ENCODE measurements around the gene ARSB.

The ARSB gene

DNA sequence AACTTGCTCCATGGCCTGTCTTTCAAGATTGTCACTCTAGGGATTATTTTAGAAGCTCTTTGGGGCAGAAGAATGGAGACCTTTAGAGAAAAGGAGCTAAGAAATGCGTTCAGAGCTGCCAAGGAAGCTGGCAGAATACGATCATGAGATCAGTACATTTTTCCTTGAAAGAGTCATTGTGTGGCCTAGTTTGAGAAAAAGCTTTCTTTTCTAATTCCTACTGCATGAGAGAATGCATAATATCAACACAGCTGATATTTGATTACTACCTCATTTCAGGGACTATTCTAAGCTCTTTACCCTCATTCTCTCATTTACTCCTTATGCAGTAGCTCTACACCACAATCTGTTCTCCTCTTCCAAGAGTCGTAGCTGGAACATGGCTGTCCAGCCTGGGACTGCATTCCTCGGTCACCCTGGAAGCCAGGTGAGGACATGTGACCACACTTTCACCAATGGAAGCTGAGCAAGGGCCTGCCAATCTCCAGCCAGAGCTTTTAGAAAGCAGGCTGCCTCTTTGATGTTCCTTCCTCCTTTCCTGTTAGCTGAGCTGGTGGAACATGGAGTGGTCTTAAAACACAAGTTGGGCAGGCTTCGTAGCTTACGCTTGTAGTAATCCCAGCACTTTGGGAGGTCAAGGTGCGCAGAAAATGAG, 237.3 kb downstream of the ARSB start:
- DNase-seq: no peak
- no peaks in the 10 kb centered on the region for H3K4me1 ChIP-seq (ENCODE audit: control insufficient read depth, insufficient read depth, low read length, poor library complexity, severe bottlenecking)
- H3K36me3 ChIP-seq (ENCODE audit: control insufficient read depth, insufficient read depth, low read length): no peaks in the 10 kb centered on the region
- H3K4me3 ChIP-seq (ENCODE audit: insufficient read depth, low read depth, low read length, poor library complexity, severe bottlenecking): no peak overlapping the region
- no peaks in the 10 kb centered on the region for H3K9me3 ChIP-seq (ENCODE audit: control insufficient read depth, low read length)
- H3K27ac ChIP-seq (ENCODE audit: insufficient read depth, low read length, poor library complexity, severe bottlenecking): no peak overlapping the region
- H3K27me3 ChIP-seq (replicated peaks; ENCODE audit: control insufficient read depth, insufficient read depth, low read length, poor library complexity, severe bottlenecking): no peaks in the 10 kb centered on the region

DNA sequence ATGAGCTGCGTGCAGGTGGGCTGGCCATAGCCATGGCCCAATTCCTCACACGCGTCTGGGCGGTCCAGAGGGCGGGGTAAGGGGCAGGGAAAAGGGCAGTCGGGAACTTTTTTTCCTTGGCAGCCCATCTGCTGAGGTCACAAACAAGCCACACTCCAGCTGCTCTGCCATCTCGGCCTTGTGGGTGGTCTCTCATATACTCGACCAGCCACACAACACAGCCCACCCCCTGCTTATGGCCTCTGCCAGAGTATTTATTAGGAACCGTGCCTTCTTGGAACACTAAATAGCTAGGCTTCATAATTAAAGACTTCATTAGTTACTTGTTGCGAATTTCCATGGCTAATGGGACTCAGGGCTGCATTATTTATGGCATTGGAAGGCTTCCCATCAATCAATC, 238.1 kb downstream of the ARSB start:
- H3K27me3 ChIP-seq (replicated peaks; ENCODE audit: control insufficient read depth, insufficient read depth, low read length, poor library complexity, severe bottlenecking): no peaks in the 10 kb centered on the region
- H3K4me3 ChIP-seq (ENCODE audit: insufficient read depth, low read depth, low read length, poor library complexity, severe bottlenecking): no peak overlapping the region
- H3K27ac ChIP-seq (ENCODE audit: insufficient read depth, low read length, poor library complexity, severe bottlenecking): no peak overlapping the region
- DNase-seq: no peak
- no peaks in the 10 kb centered on the region for H3K9me3 ChIP-seq (ENCODE audit: control insufficient read depth, low read length)
- H3K4me1 ChIP-seq (ENCODE audit: control insufficient read depth, insufficient read depth, low read length, poor library complexity, severe bottlenecking): no peaks in the 10 kb centered on the region
- H3K36me3 ChIP-seq (ENCODE audit: control insufficient read depth, insufficient read depth, low read length): no peaks in the 10 kb centered on the region

GRCh38 chr5:78746021-78746770, 238.9 kb downstream of the ARSB start:
- Histone ChIP-seq H3K27ac (ENCODE audit: insufficient read depth, low read length, poor library complexity, severe bottlenecking) (no peak overlapping the region), H3K4me1 (ENCODE audit: control insufficient read depth, insufficient read depth, low read length, poor library complexity, severe bottlenecking) (no peaks in the 10 kb centered on the region), H3K9me3 (ENCODE audit: control insufficient read depth, low read length) (no peaks in the 10 kb centered on the region), H3K36me3 (ENCODE audit: control insufficient read depth, insufficient read depth, low read length) (no peaks in the 10 kb centered on the region), H3K27me3 (replicated peaks; ENCODE audit: control insufficient read depth, insufficient read depth, low read length, poor library complexity, severe bottlenecking) (no peaks in the 10 kb centered on the region), H3K4me3 (ENCODE audit: insufficient read depth, low read depth, low read length, poor library complexity, severe bottlenecking) (no peak overlapping the region)
- no peak for DNase-seq

DNA sequence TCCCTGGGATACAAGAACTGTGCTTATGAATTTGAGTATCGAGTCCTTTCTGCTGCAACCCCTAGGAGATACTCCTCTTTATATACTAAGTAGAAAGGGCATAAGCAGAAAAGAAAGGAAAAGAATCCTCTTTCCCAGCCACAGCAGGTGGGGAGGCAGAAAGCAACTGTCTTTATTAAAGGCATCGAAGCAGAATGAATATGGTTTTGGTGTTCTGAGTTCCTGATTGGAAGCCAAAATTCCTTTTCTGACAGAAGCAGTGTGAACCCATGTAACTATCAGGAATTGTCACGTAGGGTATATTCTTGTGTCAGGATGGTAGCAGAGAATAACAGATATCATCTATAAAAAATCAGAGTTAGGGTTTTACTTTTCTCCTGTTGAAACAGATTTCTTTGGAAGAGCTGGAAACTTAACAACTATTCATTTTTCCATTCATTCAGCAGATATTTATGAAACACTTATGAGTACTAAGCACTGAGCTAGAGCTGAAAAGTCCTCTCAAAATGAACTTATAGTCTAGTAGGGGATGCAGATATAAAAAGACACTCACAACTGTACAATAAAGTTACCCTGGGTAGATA, 240.1 kb downstream of the ARSB start:
- Histone ChIP-seq H3K27ac (ENCODE audit: insufficient read depth, low read length, poor library complexity, severe bottlenecking) (no peak overlapping the region), H3K27me3 (replicated peaks; ENCODE audit: control insufficient read depth, insufficient read depth, low read length, poor library complexity, severe bottlenecking) (no peaks in the 10 kb centered on the region), H3K4me1 (ENCODE audit: control insufficient read depth, insufficient read depth, low read length, poor library complexity, severe bottlenecking) (no peaks in the 10 kb centered on the region), H3K36me3 (ENCODE audit: control insufficient read depth, insufficient read depth, low read length) (no peaks in the 10 kb centered on the region), H3K4me3 (ENCODE audit: insufficient read depth, low read depth, low read length, poor library complexity, severe bottlenecking) (no peak overlapping the region), H3K9me3 (ENCODE audit: control insufficient read depth, low read length) (no peaks in the 10 kb centered on the region)
- DNase-seq: no peak

DNA sequence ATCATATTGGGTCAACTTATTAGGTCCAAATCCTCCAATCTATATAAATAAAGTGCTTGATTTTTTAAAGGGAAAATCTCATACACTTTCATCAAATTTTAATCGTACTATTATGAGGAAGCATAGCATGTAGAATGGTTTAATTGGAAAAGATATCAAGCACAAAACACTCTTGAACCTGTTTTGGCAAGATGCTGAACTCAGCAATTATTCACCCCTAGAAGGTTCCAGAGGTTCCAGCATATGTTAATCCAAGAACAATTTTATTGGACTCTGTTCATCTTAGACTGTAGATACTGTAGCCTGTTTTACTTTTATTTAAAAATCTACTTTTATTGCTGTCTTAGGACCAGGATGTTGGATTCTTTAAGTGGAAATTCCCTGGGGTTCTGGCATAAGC, 244.1 kb downstream of the ARSB start:
- Histone ChIP-seq H3K27me3 (replicated peaks; ENCODE audit: control insufficient read depth, insufficient read depth, low read length, poor library complexity, severe bottlenecking) (no peaks in the 10 kb centered on the region), H3K9me3 (ENCODE audit: control insufficient read depth, low read length) (no peaks in the 10 kb centered on the region), H3K27ac (ENCODE audit: insufficient read depth, low read length, poor library complexity, severe bottlenecking) (no peak overlapping the region), H3K4me3 (ENCODE audit: insufficient read depth, low read depth, low read length, poor library complexity, severe bottlenecking) (no peak overlapping the region), H3K36me3 (ENCODE audit: control insufficient read depth, insufficient read depth, low read length) (no peaks in the 10 kb centered on the region), H3K4me1 (ENCODE audit: control insufficient read depth, insufficient read depth, low read length, poor library complexity, severe bottlenecking) (no peaks in the 10 kb centered on the region)
- no peak for DNase-seq

GRCh38 chr5:78738693-78739300, 246.3 kb downstream of the ARSB start:
- Histone ChIP-seq H3K4me1 (ENCODE audit: control insufficient read depth, insufficient read depth, low read length, poor library complexity, severe bottlenecking) (no peaks in the 10 kb centered on the region), H3K9me3 (ENCODE audit: control insufficient read depth, low read length) (no peaks in the 10 kb centered on the region), H3K27ac (ENCODE audit: insufficient read depth, low read length, poor library complexity, severe bottlenecking) (no peak overlapping the region), H3K27me3 (replicated peaks; ENCODE audit: control insufficient read depth, insufficient read depth, low read length, poor library complexity, severe bottlenecking) (no peaks in the 10 kb centered on the region), H3K4me3 (ENCODE audit: insufficient read depth, low read depth, low read length, poor library complexity, severe bottlenecking) (no peak overlapping the region), H3K36me3 (ENCODE audit: control insufficient read depth, insufficient read depth, low read length) (no peaks in the 10 kb centered on the region)
- no peak for DNase-seq

DNA sequence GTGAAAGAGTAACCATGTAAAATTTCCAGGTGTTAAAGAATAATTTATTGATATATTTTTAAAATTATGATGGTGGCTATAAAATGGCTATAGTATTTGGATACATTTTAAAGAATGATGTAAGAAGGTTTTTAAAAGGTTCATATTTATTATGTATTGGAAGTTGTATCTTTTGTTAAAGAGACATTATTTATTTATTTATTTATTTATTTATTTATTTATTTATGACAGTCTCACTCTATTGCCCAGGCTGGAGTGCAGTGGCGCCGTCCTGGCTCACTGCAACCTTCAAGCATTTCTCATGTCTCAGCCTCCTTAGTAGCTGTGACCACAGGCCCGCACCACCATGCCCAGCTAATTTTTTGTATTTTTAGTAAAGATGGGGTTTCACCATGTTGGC, 247.0 kb downstream of the ARSB start:
- no peak overlapping the region for H3K27ac ChIP-seq (ENCODE audit: insufficient read depth, low read length, poor library complexity, severe bottlenecking)

DNA sequence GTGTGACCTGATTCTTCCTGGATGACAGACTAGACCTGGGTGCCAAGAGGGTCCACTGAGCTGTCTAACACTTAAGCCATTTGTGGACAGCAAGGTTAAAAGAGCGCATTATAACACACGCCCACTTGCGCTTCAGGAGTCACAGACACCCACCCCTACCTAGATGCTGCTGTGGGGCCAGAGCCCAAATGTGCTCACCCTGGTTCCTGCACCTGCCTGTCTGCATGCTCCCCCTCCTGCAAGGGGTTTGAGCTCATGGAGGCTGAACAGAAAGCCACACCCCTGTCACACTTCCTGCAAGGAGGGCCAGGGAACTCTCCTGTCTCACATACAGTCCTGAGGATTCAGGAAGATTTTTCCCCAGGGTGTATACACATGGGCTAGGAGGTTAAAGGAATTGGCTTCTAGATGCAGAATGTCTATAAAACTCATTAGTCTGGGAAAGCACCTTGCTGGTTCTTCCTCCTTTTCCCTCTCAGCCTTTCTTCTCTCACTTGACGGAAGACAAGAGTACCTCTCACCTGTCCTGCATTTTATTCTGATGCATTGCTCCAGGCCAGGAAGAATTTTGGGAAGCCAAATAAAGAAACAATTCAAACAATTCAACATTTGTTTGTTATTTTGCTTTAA, 249.2 kb downstream of the ARSB start:
- Histone ChIP-seq H3K4me1 (ENCODE audit: control insufficient read depth, insufficient read depth, low read length, poor library complexity, severe bottlenecking) (no peaks in the 10 kb centered on the region), H3K27me3 (replicated peaks; ENCODE audit: control insufficient read depth, insufficient read depth, low read length, poor library complexity, severe bottlenecking) (no peaks in the 10 kb centered on the region), H3K9me3 (ENCODE audit: control insufficient read depth, low read length) (no peaks in the 10 kb centered on the region), H3K27ac (ENCODE audit: insufficient read depth, low read length, poor library complexity, severe bottlenecking) (no peak overlapping the region), H3K36me3 (ENCODE audit: control insufficient read depth, insufficient read depth, low read length) (no peaks in the 10 kb centered on the region), H3K4me3 (ENCODE audit: insufficient read depth, low read depth, low read length, poor library complexity, severe bottlenecking) (no peak overlapping the region)
- DNase-seq: no peak

More for the DNA sequence above, 247.0 kb downstream of the ARSB start:
- H3K4me3 ChIP-seq (ENCODE audit: insufficient read depth, low read depth, low read length, poor library complexity, severe bottlenecking): no peak overlapping the region
- no peaks in the 10 kb centered on the region for H3K4me1 ChIP-seq (ENCODE audit: control insufficient read depth, insufficient read depth, low read length, poor library complexity, severe bottlenecking)
- no peaks in the 10 kb centered on the region for H3K27me3 ChIP-seq (replicated peaks; ENCODE audit: control insufficient read depth, insufficient read depth, low read length, poor library complexity, severe bottlenecking)
- DNase-seq: no peak
- H3K9me3 ChIP-seq (ENCODE audit: control insufficient read depth, low read length): no peaks in the 10 kb centered on the region
- H3K36me3 ChIP-seq (ENCODE audit: control insufficient read depth, insufficient read depth, low read length): no peaks in the 10 kb centered on the region

- no peaks in the 10 kb centered on the region for H3K9me3 ChIP-seq (ENCODE audit: control insufficient read depth, low read length)
- H3K27ac ChIP-seq (ENCODE audit: insufficient read depth, low read length, poor library complexity, severe bottlenecking): no peak overlapping the region
- H3K4me3 ChIP-seq (ENCODE audit: insufficient read depth, low read depth, low read length, poor library complexity, severe bottlenecking): no peak overlapping the region
- H3K36me3 ChIP-seq (ENCODE audit: control insufficient read depth, insufficient read depth, low read length): no peaks in the 10 kb centered on the region
- no peak for DNase-seq
- no peaks in the 10 kb centered on the region for H3K27me3 ChIP-seq (replicated peaks; ENCODE audit: control insufficient read depth, insufficient read depth, low read length, poor library complexity, severe bottlenecking)
- no peaks in the 10 kb centered on the region for H3K4me1 ChIP-seq (ENCODE audit: control insufficient read depth, insufficient read depth, low read length, poor library complexity, severe bottlenecking)
Measured at GRCh38 chr5:78734950-78735349, 250.2 kb downstream of the ARSB start.
